Osteoblast (primary cell): ENCODE measurements around the gene AJM1. TPM values are rescaled to one million over a fixed set of nuclear protein-coding genes. Genes with fewer than 3 reads are reported as not detected.
"Not testable (repeated sequence)": the region's sequence is repeated elsewhere in the genome, so short reads cannot be mapped to it uniquely, and the experiment has no call there.

ENCODE experiments used
- DNase-seq: peaks from one replicate; pipeline ENCODE4 v3.0.0; 2011; ENCODE audit warnings: low spot score, mixed read lengths; ENCODE audit not compliant: insufficient read length; ENCODE audit errors: missing footprints
- H2AFZ ChIP-seq: 2 replicates; pipeline ENCODE4 v1.6.0; 2011; ENCODE audit warnings: mild to moderate bottlenecking, low read length
- H3K27ac ChIP-seq: 2 replicates; pipeline ENCODE4 v1.5.1; 2011; ENCODE audit warnings: mild to moderate bottlenecking, low read depth, low read length, moderate library complexity
- H3K27me3 ChIP-seq: 2 replicates; pipeline ENCODE4 v1.6.0; 2012; ENCODE audit warnings: mild to moderate bottlenecking, control low read depth, inconsistent platforms, low read length, moderate library complexity; ENCODE audit not compliant: insufficient read depth
- H3K36me3 ChIP-seq: 2 replicates; pipeline ENCODE4 v1.5.1; 2011; ENCODE audit warnings: mild to moderate bottlenecking, low read length, control low read depth, moderate library complexity; ENCODE audit not compliant: insufficient read depth
- H3K4me1 ChIP-seq: 2 replicates; pipeline ENCODE4 v1.5.1; 2011; ENCODE audit warnings: mild to moderate bottlenecking, low read length, control low read depth, moderate library complexity; ENCODE audit not compliant: insufficient read depth
- H3K4me2 ChIP-seq: 2 replicates; pipeline ENCODE4 v1.6.0; 2011; ENCODE audit warnings: mild to moderate bottlenecking, low read length; ENCODE audit not compliant: insufficient read depth
- H3K4me3 ChIP-seq: fragments of 200-600 bp; sonication (generic); 3 replicates; pipeline ENCODE4 v1.5.1; 2012; ENCODE audit warnings: mild to moderate bottlenecking, low read length, inconsistent platforms; ENCODE audit not compliant: insufficient read depth
- H3K79me2 ChIP-seq: 2 replicates; pipeline ENCODE4 v1.6.0; 2012; ENCODE audit warnings: mild to moderate bottlenecking, low read length, control low read depth, inconsistent platforms; ENCODE audit not compliant: insufficient read depth
- H3K9me3 ChIP-seq: 2 replicates; pipeline ENCODE4 v1.5.1; 2011; ENCODE audit warnings: low read depth, low read length, control low read depth
- H4K20me1 ChIP-seq: 2 replicates; pipeline ENCODE4 v1.6.0; 2012; ENCODE audit warnings: mild to moderate bottlenecking, low read length, control low read depth; ENCODE audit not compliant: insufficient read depth
- CTCF ChIP-seq: IDR thresholded peaks from 2 replicates; pipeline ENCODE4 v1.5.1; 2011; ENCODE audit warnings: mild to moderate bottlenecking, low read depth, low read length, moderate library complexity; ENCODE audit errors: extremely low read depth
- total RNA-seq: library from RNA; depleted of rRNA; stranded (reverse); fragments of >200 nt; gene quantifications from 2 replicates; pipeline ENCODE4 v1.2.3, GENCODE V29; 2012

The AJM1 gene
- total RNA-seq, 1 donor: 1.1 TPM

GRCh38 chr9:136882109-136882946 is 40.0 kb downstream of the AJM1 start:
- no peak for TF ChIP-seq CTCF
- H3K9me3 ChIP-seq: no peaks in the 10 kb centered on the region
- peak overlapping the region; percentile 83 for H2AFZ ChIP-seq
- peak overlapping the region; percentile 67 for H3K4me3 ChIP-seq
- peaks cover 8% of the 10 kb centered on the region for H3K79me2 ChIP-seq
- H3K27me3 ChIP-seq: no peaks in the 10 kb centered on the region
- H3K27ac ChIP-seq: peak overlapping the region; percentile 59
- H3K4me1 ChIP-seq: peaks cover 17% of the 10 kb centered on the region
- peak; percentile 99 for DNase-seq
- H4K20me1 ChIP-seq: no peaks in the 10 kb centered on the region
- H3K4me2 ChIP-seq: peak overlapping the region; percentile 84
- no peaks in the 10 kb centered on the region for H3K36me3 ChIP-seq

- H4K20me1 ChIP-seq, H3K9me3 ChIP-seq, H3K4me3 ChIP-seq, H3K36me3 ChIP-seq, DNase-seq, H3K27me3 ChIP-seq: not testable (repeated sequence)
- H3K4me1 ChIP-seq: peaks cover 19% of the 10 kb centered on the region
- peak overlapping the region; percentile 83 for H2AFZ ChIP-seq
- peak overlapping the region; percentile 8 for H3K27ac ChIP-seq
- H3K79me2 ChIP-seq: peaks cover 12% of the 10 kb centered on the region
- peak overlapping the region; percentile 84 for H3K4me2 ChIP-seq
Measured at GRCh38 chr9:136882947-136883283, 40.6 kb downstream of the AJM1 start.

GRCh38 chr9:136883670-136884069 is 41.4 kb downstream of the AJM1 start:
- not testable (repeated sequence) for H3K27ac ChIP-seq, H3K4me3 ChIP-seq, H3K36me3 ChIP-seq, H4K20me1 ChIP-seq, DNase-seq, H3K9me3 ChIP-seq, H2AFZ ChIP-seq, H3K4me2 ChIP-seq, H3K27me3 ChIP-seq
- Histone ChIP-seq H3K4me1 (peaks cover 19% of the 10 kb centered on the region), H3K79me2 (peaks cover 20% of the 10 kb centered on the region)

GRCh38 chr9:136885950-136886578 is 43.8 kb downstream of the AJM1 start, which contains the start of gene TRAF2:
Gene TRAF2 (plus strand): TSS chr9:136886516. CDS start chr9:136898741, 12,225 bp downstream.
- TF ChIP-seq CTCF: no peak
- Histone ChIP-seq H3K4me2 (peak within 1 kb of the TSS; percentile 91), H4K20me1 (peaks cover 5% of the 10 kb centered on the region), H3K79me2 (peaks cover 44% of the 10 kb centered on the region), H2AFZ (peak within 1 kb of the TSS; percentile 92), H3K4me1 (peaks cover 19% of the 10 kb centered on the region), H3K27ac (peak within 1 kb of the TSS; percentile 6), H3K9me3 (no peaks in the 10 kb centered on the region), H3K4me3 (peak within 1 kb of the TSS; percentile 79), H3K36me3 (no peaks in the 10 kb centered on the region), H3K27me3 (no peaks in the 10 kb centered on the region)
- DNase-seq: peak; percentile 100
